ENCODE results near the gene XRCC3.
"Not testable (repeated sequence)": the region's sequence is repeated elsewhere in the genome, so short reads cannot be mapped to it uniquely, and the experiment has no call there.

The XRCC3 gene

GRCh38 chr14:103659631-103660030 is 55.6 kb downstream of the XRCC3 start:
- no peak for DNase-seq

DNA sequence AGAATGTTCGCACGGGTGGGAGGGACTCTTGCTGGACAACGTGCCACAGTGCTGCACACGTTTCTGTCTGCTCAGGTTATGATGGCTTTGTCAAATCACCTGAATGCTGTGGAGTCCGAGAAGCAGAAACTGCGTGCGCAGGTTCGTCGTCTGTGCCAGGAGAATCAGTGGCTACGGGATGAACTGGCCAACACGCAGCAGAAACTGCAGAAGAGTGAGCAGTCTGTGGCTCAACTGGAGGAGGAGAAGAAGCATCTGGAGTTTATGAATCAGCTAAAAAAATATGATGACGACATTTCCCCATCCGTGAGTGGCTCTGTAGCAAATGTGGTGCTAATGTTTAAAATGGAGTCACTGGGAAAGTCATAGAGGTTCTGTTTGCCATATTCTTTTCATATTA is 57.8 kb downstream of the XRCC3 start:
- DNase-seq, result no peak

GRCh38 chr14:103656756-103657133 is 58.5 kb downstream of the XRCC3 start:
- DNase-seq, result no peak

DNA sequence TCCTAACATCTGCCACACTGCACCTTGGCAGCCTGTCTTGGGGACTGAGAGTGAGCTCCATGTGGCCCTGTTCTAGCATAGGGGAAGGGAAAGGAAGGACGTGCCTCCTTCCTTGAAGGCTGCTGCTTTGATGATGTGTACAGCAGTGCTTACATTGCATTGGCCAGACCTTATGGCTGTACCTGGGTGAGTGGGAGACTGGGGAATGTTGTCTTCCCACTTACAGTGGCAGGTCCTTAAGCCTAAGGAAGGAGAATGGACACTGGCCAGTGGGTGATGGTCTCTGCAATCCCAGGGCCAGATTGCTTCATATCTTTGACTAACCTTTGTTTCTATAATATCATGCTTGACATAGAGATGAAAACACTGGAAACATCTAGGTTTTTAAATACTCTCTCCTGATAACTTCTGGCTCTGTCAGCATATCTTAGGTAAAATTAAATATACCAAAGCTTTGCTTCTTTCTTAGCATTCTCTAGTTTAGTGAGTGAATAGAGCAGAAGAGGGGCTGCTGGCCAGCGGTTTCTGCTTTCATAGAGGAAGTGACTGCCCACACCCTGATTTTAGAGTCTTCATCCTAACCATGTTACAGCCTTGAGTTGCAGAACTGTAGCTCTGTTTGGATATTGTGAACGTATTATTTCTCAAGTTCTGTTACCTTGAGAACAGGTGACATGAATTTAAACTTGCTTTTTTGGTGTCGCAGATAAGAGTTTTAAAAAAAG is 59.1 kb downstream of the XRCC3 start:
- no peak for DNase-seq

GRCh38 chr14:103654619-103655018 is 60.6 kb downstream of the XRCC3 start:
- no peak for DNase-seq

DNA sequence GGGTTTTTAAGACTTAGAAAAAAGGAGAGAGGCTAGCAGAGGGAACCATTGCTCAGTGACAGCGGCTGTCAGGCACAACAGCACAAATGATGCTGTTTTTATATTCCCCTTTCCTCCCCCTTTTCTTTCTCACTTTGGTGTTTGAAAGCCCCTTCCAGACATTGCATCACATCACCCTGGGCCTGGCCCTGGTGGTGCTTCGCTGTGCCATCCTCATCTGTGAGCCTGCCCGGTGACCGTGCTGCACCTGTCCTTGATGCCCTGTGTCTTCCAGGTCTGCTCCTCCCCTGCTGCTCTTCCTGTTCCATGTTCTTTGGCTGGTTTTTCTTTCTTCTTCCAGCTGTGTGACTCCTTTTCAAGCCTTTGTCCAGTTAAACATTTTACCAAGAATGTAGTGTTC is 61.4 kb downstream of the XRCC3 start:
- no peak for DNase-seq

- DNase-seq, result not testable (repeated sequence)
Observed at GRCh38 chr14:103653336-103653735, 61.9 kb downstream of the XRCC3 start.

DNA sequence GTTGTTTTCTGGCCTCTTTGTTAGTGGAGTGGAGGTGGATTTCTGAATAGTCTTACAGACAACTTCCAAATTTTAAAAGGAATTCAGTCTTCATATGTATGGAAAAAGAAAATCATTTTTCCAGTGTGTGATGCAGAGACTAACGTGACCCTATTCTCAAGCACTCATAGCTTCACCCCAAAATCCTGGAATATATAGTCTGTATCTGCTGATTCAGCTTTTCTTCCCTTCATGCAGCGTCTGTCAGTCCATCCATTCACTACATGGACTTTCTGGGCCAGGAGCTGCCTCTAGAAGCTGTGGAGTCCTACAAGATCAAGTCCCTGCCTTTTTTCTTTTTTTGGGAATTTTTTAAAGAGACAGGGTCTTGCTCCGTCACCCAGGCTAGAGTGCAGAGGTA is 62.4 kb downstream of the XRCC3 start:
- no peak for DNase-seq

DNA sequence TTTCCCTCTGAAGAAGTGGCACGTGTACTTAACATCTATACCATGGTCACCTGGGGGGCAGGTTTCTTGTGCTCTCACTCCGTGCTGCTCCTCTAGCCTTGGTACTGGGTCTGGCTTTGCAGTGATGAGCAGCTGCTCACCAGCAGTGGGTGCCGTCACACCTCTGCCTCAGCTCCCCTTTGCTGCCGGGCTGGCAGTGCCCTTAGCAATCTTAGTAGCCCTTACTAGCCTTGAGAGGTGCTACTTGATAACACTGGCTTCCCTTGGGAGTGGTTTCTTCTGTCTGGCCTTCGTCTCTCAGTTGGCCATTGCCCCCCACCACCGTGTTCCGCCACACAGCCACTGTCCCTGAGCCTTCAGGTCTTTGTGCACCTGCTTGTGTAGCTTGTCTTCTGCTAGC is 63.7 kb downstream of the XRCC3 start:
- no peak for DNase-seq

DNA sequence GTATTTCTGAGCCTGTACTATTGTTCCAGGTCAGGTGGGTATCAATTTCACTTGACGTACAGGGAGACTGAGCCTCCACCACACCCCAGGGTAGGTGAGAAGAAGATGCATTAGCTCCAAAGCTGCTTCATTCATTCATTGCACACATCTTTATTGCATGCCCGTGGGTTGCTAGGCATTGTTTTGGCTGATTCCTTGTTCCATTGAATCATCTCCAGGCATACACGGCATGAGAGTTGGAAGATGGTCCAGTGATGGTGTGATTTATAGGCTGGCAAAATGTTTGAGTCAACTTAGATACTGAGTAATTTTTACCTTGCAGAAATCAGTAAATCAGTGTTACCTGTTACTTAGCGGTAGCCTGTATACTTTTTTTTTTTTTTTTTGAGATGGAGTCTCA is 65.0 kb downstream of the XRCC3 start:
- no peak for DNase-seq

DNA sequence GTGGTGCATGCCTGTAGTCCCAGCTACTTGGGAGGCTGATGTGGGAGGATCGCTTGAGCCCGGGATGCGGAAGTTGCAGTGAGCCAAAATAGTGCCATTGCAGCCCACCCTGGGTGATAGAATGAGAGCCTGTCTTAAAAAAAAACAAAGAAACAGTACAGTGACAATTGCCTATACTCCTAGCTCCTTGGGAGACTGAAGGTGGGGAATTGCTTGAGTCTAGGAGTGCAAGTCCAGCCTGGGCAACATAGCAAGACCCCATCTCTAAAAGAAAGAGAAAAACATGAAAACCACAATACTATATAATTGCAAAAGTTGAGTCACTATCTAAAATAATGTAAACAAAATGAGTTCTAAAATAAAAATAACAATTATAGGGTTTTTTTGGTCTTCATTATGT is 66.2 kb downstream of the XRCC3 start:
- no peak for DNase-seq
